ENCODE measurements around the gene HERPUD1. TPM values are rescaled to one million over a fixed set of nuclear protein-coding genes. Genes with fewer than 3 reads are reported as not detected.
A peak's percentile ranks its signal among the peaks of the same experiment; 100 is the strongest.

HERPUD1 gene
- total RNA-seq, 5 donors from 2014 or later (not counting 1 experiment from before 2014, with no cell fraction given): 149 to 185 (median 167) TPM

GRCh38 chr16:56965149-56966092, 33.5 kb downstream of the HERPUD1 start:
- no peak for DNase-seq

DNA sequence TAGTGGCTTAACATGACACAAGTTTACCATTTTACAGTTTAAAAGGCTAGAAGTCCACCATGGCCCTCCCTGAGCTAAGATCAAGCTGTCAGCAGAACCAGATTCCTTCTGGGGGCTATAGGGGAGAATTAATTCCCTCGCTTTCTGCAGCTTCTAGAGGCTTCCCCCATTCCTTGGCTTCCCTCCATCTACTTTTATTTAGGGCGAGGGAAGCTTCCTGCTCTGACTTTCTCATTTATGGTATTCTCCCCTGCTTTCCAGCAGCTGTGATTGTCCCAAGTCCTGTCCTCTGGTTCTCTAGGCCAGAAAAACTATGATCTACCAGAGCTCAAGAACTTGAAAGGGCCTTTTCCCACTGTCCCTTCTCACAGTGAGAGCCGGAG, 34.1 kb downstream of the HERPUD1 start:
- no peaks in the 10 kb centered on the region for H3K9me3 ChIP-seq
- no peaks in the 10 kb centered on the region for H3K27me3 Mint-ChIP-seq
- H3K4me1 Mint-ChIP-seq: peaks cover 23 to 25% (median 24%) of the 10 kb centered on the region in 3 donors
- 88% methylated on average over 1 of the region's 3 CpGs for WGBS (ENCODE audit: insufficient coverage)
- no peak overlapping the region for H3K4me3 Mint-ChIP-seq
- peaks cover 0 to 6% of the 10 kb centered on the region in 2 experiments for H3K27me3 ChIP-seq (replicated peaks in 1 of 2; ENCODE audit: control insufficient read depth in 2 of 2, extremely low read depth in 1 of 2, insufficient read depth in 2 of 2, low read length in 1 of 2)
- POLR2A ChIA-PET: interaction anchor here (0.5 kb wide), 2 partner anchors 199 to 220 kb away, joined by 3 to 9 read pairs; partner anchors contain the start of genes PSME3IP1 (in 1 of the 2) and RSPRY1 (in 1 of the 2)
- no peak overlapping the region for H3K4me3 ChIP-seq (ENCODE audit: control insufficient read depth in 1 of 2, extremely low read depth in 1 of 2, low read length in 1 of 2)
- CTCF ChIA-PET: interaction anchor here (0.6 to 2.8 kb wide), 7 partner anchors 11 to 81 kb away, joined by 3 to 12 read pairs (median 3); no protein-coding TSS in a partner anchor
- peaks cover 0 to 3% of the 10 kb centered on the region in 2 donors for H3K36me3 ChIP-seq (ENCODE audit: control insufficient read depth in 2 of 2, extremely low read depth in 1 of 2, insufficient read depth in 1 of 2, low read length in 1 of 2)
- H3K4me1 ChIP-seq (ENCODE audit: control insufficient read depth in 1 of 2, extremely low read depth in 1 of 2, insufficient read depth in 2 of 2, low read length in 2 of 2): peaks cover 9 to 21% of the 10 kb centered on the region in 2 experiments
- H3K9me3 Mint-ChIP-seq: no peaks in the 10 kb centered on the region
- no peaks in the 10 kb centered on the region for H3K36me3 Mint-ChIP-seq
- H3K27ac Mint-ChIP-seq: peak overlapping the region; percentile 54 to 87
- H3K27ac ChIP-seq (ENCODE audit: low read length): no peak overlapping the region
- DNase-seq (no peak), ATAC-seq (replicated peaks in 1 of 4) (no peak)

More at GRCh38 chr16:56965149-56966092, 33.5 kb downstream of the HERPUD1 start:
- no peaks in the 10 kb centered on the region for H3K9me3 ChIP-seq
- peak overlapping the region; percentile 11 for H3K27ac ChIP-seq (ENCODE audit: low read length)
- peaks cover 9 to 17% of the 10 kb centered on the region in 2 experiments for H3K4me1 ChIP-seq (ENCODE audit: control insufficient read depth in 1 of 2, extremely low read depth in 1 of 2, insufficient read depth in 2 of 2, low read length in 2 of 2)
- peaks cover 0 to 3% of the 10 kb centered on the region in 2 donors for H3K36me3 ChIP-seq (ENCODE audit: control insufficient read depth in 2 of 2, extremely low read depth in 1 of 2, insufficient read depth in 1 of 2, low read length in 1 of 2)
- no peak overlapping the region for H3K4me3 Mint-ChIP-seq
- no peaks in the 10 kb centered on the region for H3K27me3 Mint-ChIP-seq
- H3K36me3 Mint-ChIP-seq: no peaks in the 10 kb centered on the region
- no peak overlapping the region for H3K4me3 ChIP-seq (ENCODE audit: control insufficient read depth in 1 of 2, extremely low read depth in 1 of 2, low read length in 1 of 2)
- H3K9me3 Mint-ChIP-seq: no peaks in the 10 kb centered on the region
- no peak for ATAC-seq (replicated peaks in 1 of 4)
- peaks cover 21 to 22% (median 22%) of the 10 kb centered on the region in 3 donors for H3K4me1 Mint-ChIP-seq
- 77% methylated on average over 6 of the region's 12 CpGs for WGBS (ENCODE audit: insufficient coverage)
- ChIA-PET POLR2A (interaction anchor here (0.5 to 0.6 kb wide), 3 partner anchors 12 to 221 kb away, joined by 3 to 9 read pairs (median 3); partner anchors contain the start of genes PSME3IP1 (in 1 of the 2) and RSPRY1 (in 1 of the 2)), CTCF (interaction anchor here (0.6 to 2.8 kb wide), 16 partner anchors 12 to 224 kb away, joined by 3 to 12 read pairs (median 3); no protein-coding TSS in a partner anchor)
- H3K27ac Mint-ChIP-seq: peak overlapping the region; percentile 54 to 87
- H3K27me3 ChIP-seq (replicated peaks in 1 of 2; ENCODE audit: control insufficient read depth in 2 of 2, extremely low read depth in 1 of 2, insufficient read depth in 2 of 2, low read length in 1 of 2): peaks cover 0 to 6% of the 10 kb centered on the region in 2 experiments

GRCh38 chr16:56967733-56968132, 35.8 kb downstream of the HERPUD1 start:
- H3K36me3 ChIP-seq (ENCODE audit: control insufficient read depth in 2 of 2, extremely low read depth in 1 of 2, insufficient read depth in 1 of 2, low read length in 1 of 2): peaks cover 0 to 3% of the 10 kb centered on the region in 2 donors
- no peaks in the 10 kb centered on the region for H3K36me3 Mint-ChIP-seq
- no peaks in the 10 kb centered on the region for H3K27me3 Mint-ChIP-seq
- H3K4me1 Mint-ChIP-seq: peaks cover 32 to 34% (median 33%) of the 10 kb centered on the region in 3 donors
- H3K9me3 ChIP-seq: no peaks in the 10 kb centered on the region
- H3K4me3 ChIP-seq (ENCODE audit: control insufficient read depth in 1 of 2, extremely low read depth in 1 of 2, low read length in 1 of 2): no peak overlapping the region
- POLR2A ChIA-PET: no interaction called here
- WGBS (ENCODE audit: insufficient coverage): no CpG with 5 or more reads among the region's 2 CpGs
- H3K4me1 ChIP-seq (ENCODE audit: control insufficient read depth in 1 of 2, extremely low read depth in 1 of 2, insufficient read depth in 2 of 2, low read length in 2 of 2): peaks cover 9 to 25% of the 10 kb centered on the region in 2 experiments
- no peak for ATAC-seq (replicated peaks in 1 of 4)
- H3K27ac ChIP-seq (ENCODE audit: low read length): no peak overlapping the region
- H3K9me3 Mint-ChIP-seq: no peaks in the 10 kb centered on the region
- no peak overlapping the region for H3K4me3 Mint-ChIP-seq
- H3K27me3 ChIP-seq (replicated peaks in 1 of 2; ENCODE audit: control insufficient read depth in 2 of 2, extremely low read depth in 1 of 2, insufficient read depth in 2 of 2, low read length in 1 of 2): peaks cover 0 to 8% of the 10 kb centered on the region in 2 experiments
- DNase-seq: no peak
- H3K27ac Mint-ChIP-seq: no peak overlapping the region
- CTCF ChIA-PET: interaction anchor here (0.6 to 1.2 kb wide), 6 partner anchors 8 to 1169 kb away, joined by 3 to 4 read pairs (median 3); no protein-coding TSS in a partner anchor

DNA sequence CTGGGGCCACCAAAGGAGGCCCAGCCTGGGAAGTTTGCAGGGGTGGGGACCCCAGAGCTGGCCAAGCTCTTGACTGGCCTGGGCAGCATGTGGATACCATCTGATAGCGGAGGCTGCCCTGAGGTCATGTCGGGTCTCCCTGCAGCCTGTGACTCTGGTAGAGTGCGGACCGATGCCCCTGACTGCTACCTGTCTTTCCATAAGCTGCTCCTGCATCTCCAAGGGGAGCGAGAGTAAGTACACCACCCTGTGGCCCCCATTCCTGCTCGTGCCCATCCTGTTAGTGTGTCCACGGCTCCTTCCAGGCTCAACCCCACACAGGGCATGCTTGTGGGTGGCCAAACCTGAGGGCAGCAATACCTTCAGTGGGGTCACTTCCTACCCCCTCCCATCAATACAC, 37.8 kb downstream of the HERPUD1 start:
- H3K27ac Mint-ChIP-seq: no peak overlapping the region
- POLR2A ChIA-PET: no interaction called here
- CTCF ChIA-PET: interaction anchor here in 1 of 2 donors (0.6 to 1.3 kb wide), 2 partner anchors 9 to 18 kb away, joined by 3 to 4 read pairs; no protein-coding TSS in a partner anchor
- DNase-seq (no peak), ATAC-seq (replicated peaks in 1 of 4) (no peak)
- Histone ChIP-seq H3K27ac (ENCODE audit: low read length) (no peak overlapping the region), H3K9me3 (no peaks in the 10 kb centered on the region), H3K4me1 (ENCODE audit: control insufficient read depth in 1 of 2, extremely low read depth in 1 of 2, insufficient read depth in 2 of 2, low read length in 2 of 2) (peaks cover 14 to 37% of the 10 kb centered on the region in 2 experiments), H3K36me3 (ENCODE audit: control insufficient read depth in 2 of 2, extremely low read depth in 1 of 2, insufficient read depth in 1 of 2, low read length in 1 of 2) (peaks cover 0 to 3% of the 10 kb centered on the region in 2 donors), H3K4me3 (ENCODE audit: control insufficient read depth in 1 of 2, extremely low read depth in 1 of 2, low read length in 1 of 2) (no peak overlapping the region), H3K27me3 (replicated peaks in 1 of 2; ENCODE audit: control insufficient read depth in 2 of 2, extremely low read depth in 1 of 2, insufficient read depth in 2 of 2, low read length in 1 of 2) (peaks cover 0 to 8% of the 10 kb centered on the region in 2 experiments)
- H3K4me1 Mint-ChIP-seq: peaks cover 43 to 45% (median 45%) of the 10 kb centered on the region in 3 donors
- no peak overlapping the region for H3K4me3 Mint-ChIP-seq
- WGBS (ENCODE audit: insufficient coverage): 89% methylated on average over 7 of the region's 7 CpGs
- H3K27me3 Mint-ChIP-seq: no peaks in the 10 kb centered on the region
- H3K36me3 Mint-ChIP-seq: no peaks in the 10 kb centered on the region
- no peaks in the 10 kb centered on the region for H3K9me3 Mint-ChIP-seq

DNA sequence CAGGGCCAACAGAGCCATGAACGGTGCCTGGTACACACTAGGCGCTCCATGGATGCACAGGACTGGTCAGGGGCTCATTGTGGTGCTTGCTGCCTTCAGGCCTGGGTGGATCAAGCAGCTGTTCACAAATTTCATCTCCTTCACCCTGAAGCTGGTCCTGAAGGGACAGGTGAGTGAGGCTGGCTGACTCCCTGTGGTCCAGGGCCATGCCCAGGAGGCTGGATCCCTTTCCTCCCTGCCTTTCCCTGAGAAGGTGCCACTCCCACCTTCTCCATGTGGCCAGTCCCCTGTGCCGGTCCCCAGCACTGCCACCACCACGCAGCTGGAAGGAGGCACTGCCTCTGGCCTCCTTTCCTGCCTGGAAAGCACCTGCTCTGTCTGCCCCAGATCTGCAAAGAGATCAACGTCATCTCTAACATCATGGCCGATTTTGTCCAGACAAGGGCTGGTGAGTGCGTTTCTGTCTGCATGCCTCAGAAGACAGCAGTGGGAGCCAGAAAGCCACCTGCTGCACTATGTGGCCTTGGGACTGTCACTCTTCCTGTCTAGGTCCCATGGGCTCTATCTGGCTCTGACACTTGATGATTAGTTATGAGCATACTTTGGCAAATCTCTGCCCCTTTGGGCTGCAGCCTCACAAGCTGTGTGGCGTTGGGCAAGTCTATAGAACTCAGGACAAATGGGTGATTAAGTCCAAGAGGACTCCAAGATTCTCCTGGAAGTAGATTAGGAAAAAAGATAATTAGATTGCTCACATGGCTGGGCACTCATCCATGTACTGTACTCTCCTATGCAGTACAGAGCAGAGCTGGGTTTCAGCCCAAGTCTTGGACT, 39.2 kb downstream of the HERPUD1 start:
- peak in 2 of 4 experiments; percentile 14 to 59 for ATAC-seq (replicated peaks in 1 of 4)
- POLR2A ChIA-PET: no interaction called here

More for the DNA sequence above, 39.2 kb downstream of the HERPUD1 start:
- H3K9me3 ChIP-seq: no peaks in the 10 kb centered on the region
- WGBS (ENCODE audit: insufficient coverage): 76% methylated on average over 8 of the region's 8 CpGs
- Mint-ChIP-seq H3K27me3 (no peaks in the 10 kb centered on the region), H3K9me3 (no peaks in the 10 kb centered on the region), H3K27ac (peak overlapping the region in 1 of 2 donors; percentile 71), H3K4me3 (no peak overlapping the region), H3K4me1 (peaks cover 43 to 45% (median 45%) of the 10 kb centered on the region in 3 donors), H3K36me3 (no peaks in the 10 kb centered on the region)
- no peaks in the 10 kb centered on the region for H3K36me3 ChIP-seq (ENCODE audit: control insufficient read depth in 2 of 2, extremely low read depth in 1 of 2, insufficient read depth in 1 of 2, low read length in 1 of 2)
- peaks cover 14 to 40% of the 10 kb centered on the region in 2 experiments for H3K4me1 ChIP-seq (ENCODE audit: control insufficient read depth in 1 of 2, extremely low read depth in 1 of 2, insufficient read depth in 2 of 2, low read length in 2 of 2)
- no peak overlapping the region for H3K4me3 ChIP-seq (ENCODE audit: control insufficient read depth in 1 of 2, extremely low read depth in 1 of 2, low read length in 1 of 2)
- H3K27me3 ChIP-seq (replicated peaks in 1 of 2; ENCODE audit: control insufficient read depth in 2 of 2, extremely low read depth in 1 of 2, insufficient read depth in 2 of 2, low read length in 1 of 2): peaks cover 0 to 8% of the 10 kb centered on the region in 2 experiments
- peak in 1 of 35 experiments; percentile 39 for DNase-seq
- H3K27ac ChIP-seq (ENCODE audit: low read length): no peak overlapping the region
- CTCF ChIA-PET: interaction anchor here in 1 of 2 donors (1.3 kb wide), 1 partner anchor 19 kb away, joined by 4 read pairs; no protein-coding TSS in a partner anchor
